ENCODE data around the gene NUSAP1.

DNA sequence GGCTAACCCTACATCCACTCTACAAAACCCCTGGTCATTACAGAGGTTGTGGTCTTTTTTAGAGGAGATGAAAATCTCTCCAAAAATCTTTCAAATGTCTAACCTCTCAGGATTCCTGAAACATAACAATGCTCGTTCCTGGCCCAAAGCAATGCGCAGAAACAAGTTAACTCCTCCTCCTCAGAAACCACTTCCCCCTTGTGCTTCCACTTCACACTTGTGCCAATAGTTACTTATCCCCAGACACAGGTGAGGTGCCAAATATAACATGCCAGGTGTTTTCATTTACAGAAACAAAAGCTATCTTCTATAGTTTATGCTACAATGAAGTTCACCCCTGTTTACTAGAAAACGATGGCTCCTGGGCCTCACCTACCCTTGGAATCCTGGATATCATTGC lies 63.4 kb downstream of the NUSAP1 start:
- TF ChIP-seq, protein P1, sequence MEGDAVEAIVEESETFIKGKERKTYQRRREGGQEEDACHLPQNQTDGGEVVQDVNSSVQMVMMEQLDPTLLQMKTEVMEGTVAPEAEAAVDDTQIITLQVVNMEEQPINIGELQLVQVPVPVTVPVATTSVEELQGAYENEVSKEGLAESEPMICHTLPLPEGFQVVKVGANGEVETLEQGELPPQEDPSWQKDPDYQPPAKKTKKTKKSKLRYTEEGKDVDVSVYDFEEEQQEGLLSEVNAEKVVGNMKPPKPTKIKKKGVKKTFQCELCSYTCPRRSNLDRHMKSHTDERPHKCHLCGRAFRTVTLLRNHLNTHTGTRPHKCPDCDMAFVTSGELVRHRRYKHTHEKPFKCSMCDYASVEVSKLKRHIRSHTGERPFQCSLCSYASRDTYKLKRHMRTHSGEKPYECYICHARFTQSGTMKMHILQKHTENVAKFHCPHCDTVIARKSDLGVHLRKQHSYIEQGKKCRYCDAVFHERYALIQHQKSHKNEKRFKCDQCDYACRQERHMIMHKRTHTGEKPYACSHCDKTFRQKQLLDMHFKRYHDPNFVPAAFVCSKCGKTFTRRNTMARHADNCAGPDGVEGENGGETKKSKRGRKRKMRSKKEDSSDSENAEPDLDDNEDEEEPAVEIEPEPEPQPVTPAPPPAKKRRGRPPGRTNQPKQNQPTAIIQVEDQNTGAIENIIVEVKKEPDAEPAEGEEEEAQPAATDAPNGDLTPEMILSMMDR (IDR thresholded peaks at IDR 0.05): no peak
- TF ChIP-seq POLR2A (IDR thresholded peaks at IDR 0.05): no peak
